NCI-H446 treated with DMSO at 0.1 percent for 48 hours (cell line): ENCODE measurements around the gene NPAS2.

Experiments
- DNase-seq: peaks from one replicate; lab custom pipeline; 2025; lab: John Stamatoyannopoulos, UW

NPAS2 gene

GRCh38 chr2:100988630-100989417 lies 168.9 kb downstream of the NPAS2 start:
- no peak for DNase-seq

DNA sequence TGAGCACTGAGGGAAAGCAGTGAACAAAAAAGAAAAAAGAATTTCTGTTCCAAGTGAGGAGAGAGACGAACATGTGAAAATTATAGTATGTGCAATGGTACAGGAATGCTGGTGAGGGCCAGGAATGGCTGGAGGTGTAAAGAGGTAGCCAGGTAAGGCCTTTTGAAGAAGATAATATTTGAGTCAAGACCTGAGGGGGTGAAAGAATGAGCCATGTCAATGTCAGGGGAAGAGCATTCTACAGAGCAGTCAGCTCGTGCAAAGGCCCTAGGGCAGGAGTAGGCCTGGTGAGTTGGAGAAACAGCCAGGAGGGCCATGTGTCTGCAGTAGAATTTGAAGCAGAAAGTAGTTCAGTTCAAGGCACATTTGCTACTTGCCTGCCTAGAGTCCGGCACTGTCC lies 169.7 kb downstream of the NPAS2 start:
- no peak for DNase-seq

DNA sequence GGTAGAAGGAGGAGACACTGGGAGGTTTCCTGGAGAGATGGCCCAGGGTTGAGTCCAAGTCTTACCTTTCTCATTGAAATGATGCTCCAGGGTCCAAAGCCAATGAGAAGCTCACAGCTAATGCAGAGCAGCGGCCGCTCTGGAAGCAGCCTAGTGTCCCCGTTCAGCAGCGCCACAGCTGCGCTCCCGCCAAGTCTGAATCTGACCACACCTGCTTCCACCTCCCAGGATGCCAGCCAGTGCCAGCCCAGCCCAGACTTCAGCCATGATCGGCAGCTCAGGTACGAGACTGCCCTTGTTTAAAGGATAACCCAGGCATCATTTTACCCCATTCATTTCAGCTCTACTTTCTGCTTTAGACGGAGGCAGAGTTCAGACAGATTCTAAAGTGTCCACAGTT lies 170.2 kb downstream of the NPAS2 start:
- no peak for DNase-seq

DNA sequence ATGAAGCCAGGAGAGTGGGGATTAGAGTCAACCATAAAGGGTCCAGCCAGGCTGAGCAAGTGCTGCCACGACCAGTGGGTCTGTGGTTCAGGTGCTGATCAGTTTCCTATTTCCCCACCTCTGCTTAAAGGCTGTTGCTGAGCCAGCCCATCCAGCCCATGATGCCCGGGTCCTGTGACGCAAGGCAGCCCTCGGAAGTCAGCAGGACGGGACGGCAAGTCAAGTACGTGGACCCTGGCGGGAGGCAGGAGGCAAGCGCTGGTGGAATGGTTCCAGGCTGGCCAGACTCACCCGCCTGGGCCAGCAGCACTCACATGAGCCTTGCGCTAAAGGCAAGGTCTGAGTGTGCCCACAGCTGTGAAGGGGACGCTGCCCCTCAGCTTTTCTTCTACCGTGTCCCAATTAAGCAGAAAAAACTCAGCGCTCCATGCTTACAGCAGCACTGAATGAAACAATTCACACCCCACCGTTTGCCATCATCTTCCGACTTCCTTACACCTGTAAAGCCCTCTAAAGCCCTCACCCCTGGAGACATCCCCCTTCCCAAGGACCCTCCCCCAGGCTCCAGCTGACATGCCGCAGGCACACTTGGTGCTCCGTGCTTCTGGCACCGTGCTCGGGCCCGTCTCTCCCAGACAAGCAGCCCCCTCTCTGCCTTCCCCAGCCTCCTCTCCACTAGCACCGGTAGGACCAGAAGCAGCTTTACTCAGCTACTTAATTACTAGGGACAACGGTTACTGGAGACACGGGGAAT lies 170.9 kb downstream of the NPAS2 start:
- no peak for DNase-seq

DNA sequence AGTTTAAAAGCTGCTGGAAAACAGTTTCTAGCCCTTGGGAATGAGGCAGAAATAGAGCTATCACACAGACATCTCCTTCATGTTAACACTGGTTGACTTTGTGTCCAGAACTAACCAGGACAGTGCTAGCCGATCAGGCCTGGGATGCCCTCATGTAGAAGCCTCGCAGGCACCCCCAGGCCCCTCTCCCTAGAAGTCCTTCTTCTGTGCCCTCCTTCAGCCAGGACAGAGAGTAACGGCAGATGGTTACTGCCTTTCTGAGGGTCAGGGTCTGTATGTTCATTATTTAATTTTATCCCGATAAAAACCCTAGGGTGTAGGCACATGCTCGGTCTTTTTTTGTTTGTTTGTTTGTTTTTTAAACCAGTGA lies 171.4 kb downstream of the NPAS2 start:
- DNase-seq, result no peak

DNA sequence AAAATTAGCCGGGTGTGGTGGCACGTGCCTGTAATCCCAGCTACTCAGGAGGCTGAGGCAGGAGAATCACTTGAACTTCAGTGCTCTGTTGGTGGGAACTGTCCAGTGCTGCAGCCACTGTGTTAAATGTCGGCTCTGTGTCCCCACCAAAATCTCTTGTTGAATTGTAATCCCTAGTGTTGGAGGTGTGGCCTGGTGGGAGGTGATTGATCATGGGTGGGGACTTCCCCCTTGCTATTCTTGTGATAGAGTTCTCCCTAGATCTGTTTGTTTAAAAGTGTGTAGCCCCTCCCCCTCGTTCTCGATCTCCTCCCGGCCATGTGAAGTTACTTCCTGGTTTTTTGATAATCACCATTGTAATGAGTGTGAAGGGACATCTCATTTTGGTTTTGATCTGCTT lies 172.3 kb downstream of the NPAS2 start:
- no peak for DNase-seq

DNA sequence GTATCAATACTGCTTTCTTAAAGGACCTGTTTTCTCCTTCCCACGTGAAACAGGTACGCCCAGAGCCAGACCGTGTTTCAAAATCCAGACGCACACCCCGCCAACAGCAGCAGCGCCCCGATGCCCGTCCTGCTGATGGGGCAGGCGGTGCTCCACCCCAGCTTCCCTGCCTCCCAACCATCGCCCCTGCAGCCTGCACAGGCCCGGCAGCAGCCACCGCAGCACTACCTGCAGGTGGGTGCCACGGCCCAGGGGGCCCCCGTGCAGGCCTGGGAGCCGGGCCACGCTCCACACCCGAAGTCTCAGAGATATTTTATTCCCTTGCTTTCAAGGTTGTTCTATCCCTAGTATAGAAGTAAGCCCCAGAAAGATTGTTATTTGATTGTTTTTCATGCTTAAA lies 173.4 kb downstream of the NPAS2 start:
- no peak for DNase-seq

GRCh38 chr2:100995309-100996075 lies 175.6 kb downstream of the NPAS2 start:
- DNase-seq, result no peak

DNA sequence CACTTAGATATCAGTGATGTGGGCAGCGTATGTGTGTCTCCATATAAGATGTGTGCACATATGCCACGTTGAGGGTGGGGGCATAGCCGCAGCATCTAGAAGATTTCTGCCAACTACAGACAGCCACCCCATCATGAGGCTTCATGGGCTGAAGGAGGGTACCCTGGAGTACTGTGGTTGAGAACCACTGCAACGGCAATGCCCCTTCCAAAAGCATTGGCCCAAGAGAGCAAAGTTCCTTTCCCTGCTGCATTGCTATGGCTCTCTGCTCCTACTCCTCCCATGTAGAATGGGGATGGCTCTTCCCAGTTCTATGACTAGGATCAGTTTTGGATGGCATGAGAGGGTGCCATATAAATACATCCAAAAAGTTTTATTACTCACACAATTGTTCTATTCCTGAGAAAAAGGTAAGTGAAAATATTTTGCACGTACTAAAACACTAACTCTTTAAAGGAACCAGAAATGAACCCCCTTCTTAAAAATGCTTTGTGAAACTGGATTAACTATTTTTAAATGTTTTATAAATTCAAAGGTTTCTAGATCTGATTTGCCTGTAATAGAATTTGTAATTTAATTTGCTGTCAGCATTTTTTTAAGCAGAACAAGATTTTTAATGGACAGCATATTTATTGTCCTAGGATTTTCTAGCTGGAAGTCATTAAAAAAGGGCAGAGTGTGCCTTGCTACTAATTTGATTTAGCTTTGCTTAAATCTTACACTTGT lies 177.7 kb downstream of the NPAS2 start:
- DNase-seq, result no peak

- no peak for DNase-seq
These were observed 178.3 kb downstream of the NPAS2 start for GRCh38 chr2:100998235-100998573.

DNA sequence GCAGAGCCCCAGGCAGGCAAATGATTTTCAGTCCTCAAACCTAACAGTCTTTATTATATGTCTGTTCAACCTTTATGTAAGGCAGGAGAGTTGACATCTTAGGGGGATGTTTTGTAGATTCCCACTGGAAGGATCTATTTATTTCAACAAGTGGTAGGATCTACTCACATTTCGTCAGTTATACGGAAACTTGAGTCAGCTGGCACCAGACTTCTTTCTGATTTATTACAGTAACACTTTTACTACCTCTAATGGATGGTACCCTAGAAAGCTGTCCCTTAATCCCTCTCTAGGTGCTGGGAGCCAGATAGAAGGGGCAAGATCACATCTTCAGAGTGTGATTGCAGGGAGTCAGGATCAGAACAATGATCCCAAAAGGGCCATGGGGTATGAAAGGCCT lies 180.1 kb downstream of the NPAS2 start:
- DNase-seq, result no peak

DNA sequence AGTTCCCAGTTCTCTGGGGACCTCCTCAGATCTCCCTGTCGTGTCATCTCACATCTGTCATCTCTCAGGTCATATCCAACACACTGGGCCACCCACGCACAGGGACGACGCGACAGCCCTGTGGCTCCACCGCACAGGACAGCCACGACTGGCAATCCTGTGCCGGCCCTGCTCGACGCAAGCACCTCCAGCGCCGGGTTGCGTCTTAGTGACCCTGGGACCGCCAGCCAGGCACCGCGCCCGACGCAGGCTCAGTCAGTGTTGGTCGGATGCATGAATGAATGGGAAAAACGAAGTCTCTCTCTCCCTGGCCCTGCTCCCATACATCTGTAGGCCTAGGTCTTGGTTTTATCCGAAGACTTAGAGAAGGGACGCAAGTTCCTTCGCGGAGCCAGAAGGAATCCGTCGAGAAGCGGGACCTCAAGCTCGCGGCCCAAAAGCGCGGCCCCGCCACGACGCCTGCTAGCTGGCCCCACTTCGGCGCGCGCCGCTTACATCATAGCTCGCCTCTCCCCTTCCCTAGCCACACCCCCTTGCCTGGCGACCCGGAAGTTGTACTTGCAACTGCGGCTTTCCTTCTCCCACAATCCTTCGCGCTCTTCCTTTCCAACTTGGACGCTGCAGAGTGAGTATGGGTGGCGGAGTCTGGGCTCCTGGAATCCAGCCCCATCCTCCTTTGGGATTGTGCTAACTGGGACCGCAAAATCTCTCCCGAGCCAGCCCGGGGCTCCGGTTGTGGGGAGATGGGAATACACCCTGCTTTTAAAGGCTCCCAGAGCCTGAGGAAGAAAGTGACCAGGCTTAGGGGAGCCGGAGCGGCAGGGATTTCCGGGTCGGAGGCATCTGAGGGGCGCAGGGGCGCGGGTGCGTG lies 182.0 kb downstream of the NPAS2 start, which contains the start of gene RPL31:
Gene RPL31, plus strand, starts transcription at position 599 of the 871 bp plus-strand sequence. CDS start 413 bp downstream, outside the sequence.
- peak; percentile 92 for DNase-seq

DNA sequence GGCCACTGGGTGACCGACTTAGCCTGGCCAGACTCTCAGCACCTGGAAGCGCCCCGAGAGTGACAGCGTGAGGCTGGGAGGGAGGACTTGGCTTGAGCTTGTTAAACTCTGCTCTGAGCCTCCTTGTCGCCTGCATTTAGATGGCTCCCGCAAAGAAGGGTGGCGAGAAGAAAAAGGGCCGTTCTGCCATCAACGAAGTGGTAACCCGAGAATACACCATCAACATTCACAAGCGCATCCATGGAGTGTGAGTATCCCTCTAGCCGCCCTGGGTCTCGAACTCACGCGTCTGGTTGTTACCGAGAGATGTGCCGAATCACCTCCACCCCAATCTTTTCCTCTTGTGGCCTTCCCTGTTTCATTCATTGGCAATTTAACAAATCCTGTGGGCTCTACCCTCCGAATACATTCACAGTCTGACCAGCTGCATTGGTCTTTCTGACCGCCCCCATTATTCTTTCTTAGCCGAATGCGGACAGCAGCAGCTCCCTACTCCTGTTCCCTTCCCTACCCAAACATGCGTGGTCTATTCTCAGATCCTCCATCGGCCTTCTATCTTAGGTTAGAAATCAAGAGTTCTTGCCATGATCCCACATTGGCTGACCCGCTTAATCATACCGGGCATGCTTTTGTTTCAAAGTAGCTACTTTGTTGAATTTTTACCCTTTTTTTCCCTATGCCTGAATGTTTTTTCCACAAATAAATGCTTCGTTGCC lies 182.8 kb downstream of the NPAS2 start:
- no peak for DNase-seq

GRCh38 chr2:101003278-101003775 lies 183.4 kb downstream of the NPAS2 start:
- no peak for DNase-seq

GRCh38 chr2:101004620-101005325 lies 184.8 kb downstream of the NPAS2 start:
- no peak for DNase-seq

- no peak for DNase-seq
These were observed 186.3 kb downstream of the NPAS2 start for GRCh38 chr2:101006065-101006715.

DNA sequence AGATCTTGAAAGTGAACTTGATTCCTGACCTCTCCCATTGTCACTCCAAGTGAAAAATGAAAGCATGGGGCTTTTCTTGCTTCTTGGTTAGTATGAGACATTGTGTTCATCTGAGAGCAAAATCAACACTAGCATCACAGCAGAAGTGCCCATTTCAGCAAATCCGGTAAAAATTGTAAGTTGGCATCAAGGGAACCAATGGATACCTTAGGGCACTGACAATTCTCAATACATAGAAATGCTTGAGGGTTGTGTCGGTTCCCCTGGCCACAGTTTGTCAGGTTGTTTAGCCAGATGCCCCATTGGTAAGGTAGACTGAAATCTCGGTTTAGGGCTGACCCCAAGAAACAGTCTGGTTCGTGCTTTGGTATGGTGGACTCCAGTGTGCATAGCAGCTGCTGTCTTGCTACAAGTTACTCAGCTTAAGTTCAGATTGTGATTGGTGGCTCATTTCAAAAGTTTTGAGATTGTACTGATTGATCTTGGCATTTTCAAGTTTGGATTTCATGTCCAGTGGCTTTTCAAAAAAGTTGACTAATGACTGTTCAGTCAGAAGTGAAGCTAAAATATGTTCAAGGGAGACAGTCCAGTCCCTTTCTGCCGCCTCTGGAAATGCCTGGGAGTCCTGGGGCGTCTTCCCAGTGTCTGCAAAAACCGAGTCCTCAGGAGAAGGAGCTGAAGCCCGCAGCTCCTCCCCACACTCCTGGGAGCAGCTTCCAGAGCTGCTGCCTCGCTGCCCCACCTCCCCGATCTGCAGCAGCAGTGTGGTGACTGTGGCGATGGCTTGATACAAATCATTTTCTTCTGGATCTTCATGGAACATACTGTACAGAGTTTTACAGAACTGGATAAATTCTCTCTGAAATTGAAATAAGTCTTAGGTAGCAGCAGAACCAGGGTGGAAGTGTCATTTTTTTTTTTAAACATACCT lies 187.7 kb downstream of the NPAS2 start:
- no peak for DNase-seq

- DNase-seq, result no peak
These were observed 191.2 kb downstream of the NPAS2 start for GRCh38 chr2:101011152-101011551.
